IMR-90 (cell line): ENCODE results near the gene CENATAC. TPM values are rescaled to one million over a fixed set of nuclear protein-coding genes. Genes with fewer than 3 reads are reported as not detected.
A peak's percentile ranks its signal among the peaks of the same experiment; 100 is the strongest.

Source experiments
- ATAC-seq: fragments of 200-7000 bp; cut with Tn5 transposase; 2 replicates; pipeline ENCODE4 v1.9.1; 2020; ENCODE audit warnings: low read depth, mild to moderate bottlenecking, moderate library complexity
- BruUV-seq: library from RNA; stranded (reverse); fragments of 400-500 nt; replicated peaks from 2 replicates; lab custom pipeline; 2021; lab: Mats Ljungman, UMichigan
- CTCF ChIA-PET: fragments of 300-600 bp; formaldehyde crosslinking; extraction: SDS; loops from one replicate; lab custom pipeline; 2021; ENCODE audit warnings: antibody characterized with exemption; lab: Yijun Ruan, JAX
- POLR2A ChIA-PET: fragments of 300-600 bp; sonication (Branson Sonifier 250); formaldehyde crosslinking; loops from one replicate; lab custom pipeline; 2022; ENCODE audit warnings: antibody characterized with exemption; ENCODE audit not compliant: unreplicated experiment; lab: Charles Lee
- DNase-seq: peaks from one replicate; pipeline ENCODE4 v3.0.0; 2013
- H2AFZ ChIP-seq: replicated peaks from 2 replicates; pipeline ENCODE3; 2013; ENCODE audit warnings: low read length, mild to moderate bottlenecking; ENCODE audit not compliant: poor library complexity
- H2AK5ac ChIP-seq: 2 replicates; pipeline ENCODE4 v1.6.1; 2013; ENCODE audit warnings: low read depth, low read length, inconsistent platforms
- H2AK9ac ChIP-seq: replicated peaks from 2 replicates; pipeline ENCODE3; 2013; ENCODE audit warnings: mild to moderate bottlenecking, low read depth, low read length, moderate library complexity; ENCODE audit not compliant: poor library complexity
- H2BK120ac ChIP-seq: 2 replicates; pipeline ENCODE4 v1.6.1; 2013; ENCODE audit warnings: low read depth, low read length, inconsistent platforms
- H2BK15ac ChIP-seq: 3 replicates; pipeline ENCODE4 v1.6.1; 2013; ENCODE audit warnings: low read depth, low read length, inconsistent platforms
- H2BK20ac ChIP-seq: 2 replicates; pipeline ENCODE4 v1.6.1; 2013; ENCODE audit warnings: low read depth, mild to moderate bottlenecking, inconsistent platforms, low read length, moderate library complexity
- H2BK5ac ChIP-seq: 2 replicates; pipeline ENCODE4 v1.6.1; 2013; ENCODE audit warnings: mild to moderate bottlenecking, low read depth, low read length, inconsistent platforms; ENCODE audit not compliant: poor library complexity, severe bottlenecking
- H3K14ac ChIP-seq: replicated peaks from 2 replicates; pipeline ENCODE4 v1.6.1; 2013; ENCODE audit warnings: low read depth, low read length, inconsistent platforms
- H3K18ac ChIP-seq: 2 replicates; pipeline ENCODE4 v1.6.1; 2013; ENCODE audit warnings: low read depth, low read length, control low read depth
- H3K23ac ChIP-seq: 2 replicates; pipeline ENCODE4 v1.6.1; 2013; ENCODE audit warnings: low read depth, low read length, inconsistent platforms
- H3K27ac ChIP-seq: 2 replicates; pipeline ENCODE4 v1.5.1; 2013; ENCODE audit warnings: mild to moderate bottlenecking, control low read depth, low read length; ENCODE audit not compliant: insufficient read depth
- H3K27me3 ChIP-seq: 2 replicates; pipeline ENCODE4 v1.6.1; 2013; ENCODE audit warnings: low read length; ENCODE audit not compliant: control insufficient read depth, insufficient read depth
- H3K36me3 ChIP-seq: 2 replicates; pipeline ENCODE4 v1.6.1; 2013; ENCODE audit warnings: low read length, mixed read lengths; ENCODE audit not compliant: control insufficient read depth, insufficient read depth
- H3K4ac ChIP-seq: 2 replicates; pipeline ENCODE4 v1.6.1; 2013; ENCODE audit warnings: low read depth, low read length, inconsistent platforms
- H3K4me1 ChIP-seq: 2 replicates; pipeline ENCODE4 v1.6.1; 2013; ENCODE audit warnings: low read length, mixed read lengths; ENCODE audit not compliant: control insufficient read depth, insufficient read depth
- H3K4me2 ChIP-seq: 2 replicates; pipeline ENCODE4 v1.6.1; 2013; ENCODE audit warnings: low read depth, mild to moderate bottlenecking, control low read depth, low read length, moderate library complexity
- H3K4me3 ChIP-seq: 2 replicates; pipeline ENCODE4 v1.5.1; 2013; ENCODE audit warnings: low read depth, mild to moderate bottlenecking, control low read depth, low read length, moderate library complexity; ENCODE audit not compliant: insufficient read depth
- H3K56ac ChIP-seq: 2 replicates; pipeline ENCODE4 v1.6.1; 2013; ENCODE audit warnings: low read length, inconsistent platforms; ENCODE audit not compliant: insufficient read depth; ENCODE audit errors: extremely low read depth
- H3K79me1 ChIP-seq, 2 experiments: 2 replicates each; pipeline ENCODE4 v1.6.1; 2013; ENCODE audit warnings: low read length in 2 of 2, inconsistent platforms in 1 of 2, low read depth in 1 of 2
- H3K9ac ChIP-seq: 2 replicates; pipeline ENCODE4 v1.6.1; 2013; ENCODE audit warnings: low read depth, low read length, control low read depth
- H3K9me1 ChIP-seq: 2 replicates; pipeline ENCODE4 v1.6.1; 2013; ENCODE audit warnings: low read length, inconsistent platforms; ENCODE audit not compliant: insufficient read depth
- H3K9me3 ChIP-seq: 2 replicates; pipeline ENCODE4 v1.6.1; 2013; ENCODE audit warnings: low read length; ENCODE audit not compliant: control insufficient read depth, insufficient read depth
- H4K20me1 ChIP-seq: 2 replicates; pipeline ENCODE4 v1.6.1; 2013; ENCODE audit warnings: low read length, inconsistent platforms; ENCODE audit not compliant: insufficient read depth
- H4K5ac ChIP-seq: 2 replicates; pipeline ENCODE4 v1.6.1; 2013; ENCODE audit warnings: mild to moderate bottlenecking, low read depth, low read length, control low read depth
- H4K8ac ChIP-seq, 2 experiments: 2 replicates each; pipeline ENCODE4 v1.6.1; 2013; ENCODE audit warnings: low read depth in 2 of 2, low read length in 2 of 2, control low read depth in 1 of 2, inconsistent platforms in 1 of 2
- H4K91ac ChIP-seq: 2 replicates; pipeline ENCODE4 v1.6.1; 2013; ENCODE audit warnings: low read depth, low read length, inconsistent platforms; ENCODE audit not compliant: insufficient read depth
- BHLHE40 ChIP-seq: fragments of 150-350 bp; IDR thresholded peaks from 2 replicates; pipeline ENCODE4 v1.6.1; 2016; ENCODE audit warnings: mild to moderate bottlenecking, low read depth, low read length
- CEBPB ChIP-seq: IDR thresholded peaks from 2 replicates; pipeline ENCODE4 v1.6.1; 2012; ENCODE audit warnings: low read depth, low read length, improper control_type of control experiment
- NFE2L2 ChIP-seq: fragments of 150-350 bp; IDR thresholded peaks from 2 replicates; pipeline ENCODE4 v1.6.1; 2016; ENCODE audit warnings: low read depth, mild to moderate bottlenecking, low read length
- WGBS, 2 experiments: methylation state at CpG; one replicate each; pipeline versions ENCODE4 v1.1.5 to v1.1.7; 2013; ENCODE audit warnings: missing lambda C conversion rate in 2 of 2; ENCODE audit not compliant: insufficient read length in 1 of 2; ENCODE audit errors: extremely low coverage in 2 of 2; 5-methylcytosine and 5-hydroxymethylcytosine counted together
- dilution Hi-C: fragments of 300-500 bp; cut with HindIII; formaldehyde crosslinking; loops from one replicate; pipeline ENCODE4 v1.14.3; 2018; ENCODE audit warnings: low sequenced_read_pairs; ENCODE audit not compliant: unreplicated experiment
- in situ Hi-C: fragments of 300-500 bp; cut with MboI; formaldehyde crosslinking; loops from 3 replicates; pipeline ENCODE4 v1.14.3; 2019; ENCODE audit warnings: low sequenced_read_pairs, inconsistent platforms, mixed read lengths
- intact Hi-C: fragments of 100-400 bp; cut with micrococcal nuclease; formaldehyde crosslinking; loops from 2 replicates; pipeline ENCODE4 v1.10.0; 2022
- polyA plus RNA-seq, 3 experiments: library from polyadenylated mRNA; depleted of rRNA; stranded (reverse); fragments of >200 nt; gene quantifications; 2 replicates each; pipeline ENCODE4 v1.2.3, GENCODE V29; 2012; ENCODE audit warnings: low replicate concordance in 1 of 3
- total RNA-seq: library from RNA; depleted of rRNA; stranded (reverse); fragments of >200 nt; gene quantifications from 2 replicates; pipeline ENCODE4 v1.2.3, GENCODE V29; 2012

The CENATAC gene
- total and polyA plus RNA-seq, 2 of the 4 experiments (the other 2 are of a cell fraction): 13.1 to 16.7 TPM

- no peaks in the 10 kb centered on the region; the same call in 1 of the 2 replicates for H4K20me1 ChIP-seq
- no peaks in the 10 kb centered on the region; the same call in 1 of the 2 replicates for H3K36me3 ChIP-seq
- BruUV-seq: no TSS peak
- no peak overlapping the region for H3K27ac ChIP-seq
- dilution Hi-C loops (no loop called here), in situ Hi-C loops (no loop called here), intact Hi-C loops (no loop called here)
- H2BK20ac ChIP-seq: no peak overlapping the region
- H4K5ac ChIP-seq: peak overlapping the region; percentile 32; the same call in 1 of the 2 replicates
- WGBS, 2 experiments: no CpG with 5 or more reads among the region's 5 CpGs
- no peak overlapping the region for H2AFZ ChIP-seq
- no peak overlapping the region for H3K18ac ChIP-seq
- ChIA-PET POLR2A (no interaction called here), CTCF (no interaction called here)
- H2BK15ac ChIP-seq: no peak overlapping the region
- TF ChIP-seq NFE2L2 (peak; percentile 83), BHLHE40 (peak; percentile 26; the same call in 1 of the 2 replicates), CEBPB (no peak)
- H3K27me3 ChIP-seq: no peaks in the 10 kb centered on the region
- H3K79me1 ChIP-seq: peaks cover 19 to 39% of the 10 kb centered on the region in 2 experiments
- no peak overlapping the region for H3K56ac ChIP-seq
- no peak overlapping the region for H3K4me3 ChIP-seq
- H4K8ac ChIP-seq: peak overlapping the region in 1 of 2 experiments; percentile 63; a peak in 2 of 4 replicates
- no peak overlapping the region; the same call in 1 of the 2 replicates for H2BK120ac ChIP-seq
- 0 out of 2 replicates have a peak overlapping the region, but pooled peaks have one; percentile 41 for H3K23ac ChIP-seq
- no peak overlapping the region for H4K91ac ChIP-seq
- H3K4me2 ChIP-seq: no peak overlapping the region
- no peak overlapping the region for H2AK5ac ChIP-seq
- ATAC-seq: 0 out of 2 replicates have a peak, but pooled peaks have one; percentile 12
- peak overlapping the region; percentile 29 for H2BK5ac ChIP-seq
- H3K4me1 ChIP-seq: peaks cover 8% of the 10 kb centered on the region
- H3K14ac ChIP-seq: no peak overlapping the region
- DNase-seq: peak; percentile 69
- H3K9me3 ChIP-seq: no peaks in the 10 kb centered on the region
- peaks cover 3% of the 10 kb centered on the region; the same call in 1 of the 2 replicates for H3K9me1 ChIP-seq
- H3K4ac ChIP-seq: peak overlapping the region; percentile 22; the same call in 1 of the 2 replicates
- no peak overlapping the region for H3K9ac ChIP-seq
- no peak overlapping the region for H2AK9ac ChIP-seq
These were observed 64.8 kb downstream of the CENATAC start for GRCh38 chr11:119062779-119063178.
